ENCODE measurements around the gene S100P. TPM values are rescaled to one million over a fixed set of nuclear protein-coding genes. Genes with fewer than 3 reads are reported as not detected.

S100P gene
- total RNA-seq, 3 donors from 2014 or later (not counting 1 experiment from before 2014, with no cell fraction given) = 2.4 to 4.3 (median 2.7) TPM

- H3K4me1 ChIP-seq (ENCODE audit: control insufficient read depth, insufficient read depth, low read length) = peaks cover 28% of the 10 kb centered on the region
- Mint-ChIP-seq H3K4me1 (peaks cover 0 to 12% of the 10 kb centered on the region in 2 donors), H3K4me3 (no peak overlapping the region), H3K27ac (no peak overlapping the region), H3K27me3 (ENCODE audit: low read depth in 2 of 2) (peaks cover 22 to 25% of the 10 kb centered on the region in 2 donors), H3K9me3 (no peaks in the 10 kb centered on the region), H3K36me3 (no peaks in the 10 kb centered on the region)
- peaks cover 21% of the 10 kb centered on the region for H3K27me3 ChIP-seq (ENCODE audit: control insufficient read depth, insufficient read depth, low read length)
- H3K36me3 ChIP-seq (ENCODE audit: control insufficient read depth, insufficient read depth, low read length) = no peaks in the 10 kb centered on the region
- DNase-seq (no peak), ATAC-seq (no peak)
- H3K9me3 ChIP-seq (ENCODE audit: control insufficient read depth, insufficient read depth, low read length) = no peaks in the 10 kb centered on the region
- no peak for TF ChIP-seq CTCF (IDR thresholded peaks at IDR 0.05)
- intact Hi-C loops (cut with micrococcal nuclease) = no loop called here
- H3K27ac ChIP-seq (ENCODE audit: low read length) = no peak overlapping the region
- no peak overlapping the region for H3K4me3 ChIP-seq (ENCODE audit: low read length)
- no CpG with 5 or more reads among the region's 3 CpGs for WGBS (ENCODE audit: insufficient coverage)
Observed at GRCh38 chr4:6662591-6662990, 31.1 kb upstream of the S100P start.

GRCh38 chr4:6663596-6664393, 29.9 kb upstream of the S100P start:
- intact Hi-C loops (cut with micrococcal nuclease) = no loop called here
- ATAC-seq = peak in 1 of 3 donors; percentile 17
- WGBS (ENCODE audit: insufficient coverage) = 25% methylated on average over 55 of the region's 55 CpGs
- Histone ChIP-seq H3K4me3 (ENCODE audit: low read length) (no peak overlapping the region), H3K27me3 (ENCODE audit: control insufficient read depth, insufficient read depth, low read length) (peaks cover 21% of the 10 kb centered on the region), H3K4me1 (ENCODE audit: control insufficient read depth, insufficient read depth, low read length) (peaks cover 18% of the 10 kb centered on the region), H3K27ac (ENCODE audit: low read length) (no peak overlapping the region), H3K36me3 (ENCODE audit: control insufficient read depth, insufficient read depth, low read length) (no peaks in the 10 kb centered on the region), H3K9me3 (ENCODE audit: control insufficient read depth, insufficient read depth, low read length) (no peaks in the 10 kb centered on the region)
- Mint-ChIP-seq H3K4me1 (peaks cover 0 to 1% of the 10 kb centered on the region in 2 donors), H3K27me3 (ENCODE audit: low read depth in 2 of 2) (peaks cover 22 to 25% of the 10 kb centered on the region in 2 donors), H3K27ac (no peak overlapping the region), H3K9me3 (no peaks in the 10 kb centered on the region), H3K36me3 (no peaks in the 10 kb centered on the region), H3K4me3 (no peak overlapping the region)
- TF ChIP-seq CTCF (IDR thresholded peaks at IDR 0.05) = no peak
- DNase-seq = no peak

GRCh38 chr4:6665320-6665654, 28.4 kb upstream of the S100P start:
- DNase-seq (no peak), ATAC-seq (peak in 1 of 3 donors; percentile 39)
- no peak for TF ChIP-seq CTCF (IDR thresholded peaks at IDR 0.05)
- Mint-ChIP-seq H3K27me3 (ENCODE audit: low read depth in 2 of 2) (peaks cover 16 to 22% of the 10 kb centered on the region in 2 donors), H3K27ac (no peak overlapping the region), H3K4me3 (no peak overlapping the region), H3K4me1 (no peaks in the 10 kb centered on the region), H3K9me3 (no peaks in the 10 kb centered on the region), H3K36me3 (no peaks in the 10 kb centered on the region)
- peaks cover 11% of the 10 kb centered on the region for H3K4me1 ChIP-seq (ENCODE audit: control insufficient read depth, insufficient read depth, low read length)
- peaks cover 18% of the 10 kb centered on the region for H3K27me3 ChIP-seq (ENCODE audit: control insufficient read depth, insufficient read depth, low read length)
- no peaks in the 10 kb centered on the region for H3K36me3 ChIP-seq (ENCODE audit: control insufficient read depth, insufficient read depth, low read length)
- intact Hi-C loops (cut with micrococcal nuclease) = no loop called here
- no peak overlapping the region for H3K4me3 ChIP-seq (ENCODE audit: low read length)
- H3K27ac ChIP-seq (ENCODE audit: low read length) = no peak overlapping the region
- 98% methylated on average over 9 of the region's 9 CpGs for WGBS (ENCODE audit: insufficient coverage)
- no peaks in the 10 kb centered on the region for H3K9me3 ChIP-seq (ENCODE audit: control insufficient read depth, insufficient read depth, low read length)

GRCh38 chr4:6668391-6668790, 25.3 kb upstream of the S100P start:
- H3K27ac Mint-ChIP-seq = no peak overlapping the region
- Histone ChIP-seq H3K9me3 (ENCODE audit: control insufficient read depth, insufficient read depth, low read length) (no peaks in the 10 kb centered on the region), H3K4me1 (ENCODE audit: control insufficient read depth, insufficient read depth, low read length) (peaks cover 17% of the 10 kb centered on the region), H3K27ac (ENCODE audit: low read length) (no peak overlapping the region), H3K4me3 (ENCODE audit: low read length) (no peak overlapping the region), H3K27me3 (ENCODE audit: control insufficient read depth, insufficient read depth, low read length) (peaks cover 13% of the 10 kb centered on the region), H3K36me3 (ENCODE audit: control insufficient read depth, insufficient read depth, low read length) (no peaks in the 10 kb centered on the region)
- H3K9me3 Mint-ChIP-seq = no peaks in the 10 kb centered on the region
- peaks cover 4 to 6% of the 10 kb centered on the region in 2 donors for H3K4me1 Mint-ChIP-seq
- no peak for ATAC-seq
- no peak overlapping the region for H3K4me3 Mint-ChIP-seq
- no peaks in the 10 kb centered on the region for H3K36me3 Mint-ChIP-seq
- WGBS (ENCODE audit: insufficient coverage) = 87% methylated on average over 10 of the region's 11 CpGs
- no peak for TF ChIP-seq CTCF (IDR thresholded peaks at IDR 0.05)
- intact Hi-C loops (cut with micrococcal nuclease) = no loop called here
- peaks cover under 1 to 6% of the 10 kb centered on the region in 2 donors for H3K27me3 Mint-ChIP-seq (ENCODE audit: low read depth in 2 of 2)
- no peak for DNase-seq
